Measurements from ENCODE around the gene LYPD6.

DNA sequence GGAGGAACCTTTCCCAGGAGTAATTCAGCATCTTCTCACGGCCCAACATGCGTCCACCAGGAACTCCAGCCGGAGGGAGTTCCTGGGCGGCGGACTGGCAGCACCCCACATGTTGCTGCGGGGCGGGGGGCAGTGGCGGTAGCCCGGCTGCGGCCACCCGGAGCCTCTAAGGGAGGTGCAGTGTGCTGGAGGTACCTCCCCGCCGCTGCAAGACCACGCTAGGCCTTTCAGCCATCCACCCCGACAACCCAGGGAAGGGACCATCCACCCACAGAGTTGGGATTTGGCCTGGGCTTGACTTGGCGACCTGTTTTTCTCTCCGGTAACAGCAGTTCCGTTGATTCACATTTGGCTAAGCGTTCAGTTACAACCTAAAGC is 625 bp downstream of the LYPD6 start:
- TF ChIP-seq, protein P1, sequence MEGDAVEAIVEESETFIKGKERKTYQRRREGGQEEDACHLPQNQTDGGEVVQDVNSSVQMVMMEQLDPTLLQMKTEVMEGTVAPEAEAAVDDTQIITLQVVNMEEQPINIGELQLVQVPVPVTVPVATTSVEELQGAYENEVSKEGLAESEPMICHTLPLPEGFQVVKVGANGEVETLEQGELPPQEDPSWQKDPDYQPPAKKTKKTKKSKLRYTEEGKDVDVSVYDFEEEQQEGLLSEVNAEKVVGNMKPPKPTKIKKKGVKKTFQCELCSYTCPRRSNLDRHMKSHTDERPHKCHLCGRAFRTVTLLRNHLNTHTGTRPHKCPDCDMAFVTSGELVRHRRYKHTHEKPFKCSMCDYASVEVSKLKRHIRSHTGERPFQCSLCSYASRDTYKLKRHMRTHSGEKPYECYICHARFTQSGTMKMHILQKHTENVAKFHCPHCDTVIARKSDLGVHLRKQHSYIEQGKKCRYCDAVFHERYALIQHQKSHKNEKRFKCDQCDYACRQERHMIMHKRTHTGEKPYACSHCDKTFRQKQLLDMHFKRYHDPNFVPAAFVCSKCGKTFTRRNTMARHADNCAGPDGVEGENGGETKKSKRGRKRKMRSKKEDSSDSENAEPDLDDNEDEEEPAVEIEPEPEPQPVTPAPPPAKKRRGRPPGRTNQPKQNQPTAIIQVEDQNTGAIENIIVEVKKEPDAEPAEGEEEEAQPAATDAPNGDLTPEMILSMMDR (IDR thresholded peaks at IDR 0.05) = no peak
- no peak for TF ChIP-seq POLR2A (IDR thresholded peaks at IDR 0.05)
